Central memory CD8-positive, alpha-beta T cell (primary cell): ENCODE results near the gene CAMK1D.
"Not testable (repeated sequence)": the region's sequence is repeated elsewhere in the genome, so short reads cannot be mapped to it uniquely, and the experiment has no call there.

Experiments
- ATAC-seq: fragments of 150-1000 bp; cut with Tn5 transposase; replicated peaks from 2 replicates; pipeline ENCODE4 v1.10.0; 2022; ENCODE audit warnings: mild to moderate bottlenecking, moderate FRiP score, moderate number of reproducible peaks; ENCODE audit not compliant: poor library complexity, severe bottlenecking; ENCODE audit errors: extremely low read depth
- DNase-seq, 2 donors: peaks; one replicate each; pipeline ENCODE4 v3.0.0; 2021; ENCODE audit warnings: low spot score in 2 of 2
- H3K27ac Mint-ChIP-seq: one replicate; pipeline ENCODE4 v1.8.0; 2022; ENCODE audit warnings: low read depth, mild to moderate bottlenecking, moderate library complexity, mixed read lengths
- H3K27me3 Mint-ChIP-seq: one replicate; pipeline ENCODE4 v1.8.0; 2022; ENCODE audit warnings: mixed read lengths
- H3K36me3 Mint-ChIP-seq: one replicate; pipeline ENCODE4 v1.8.0; 2022; ENCODE audit warnings: mild to moderate bottlenecking, moderate library complexity, mixed read lengths; ENCODE audit not compliant: insufficient read depth
- H3K4me1 Mint-ChIP-seq: one replicate; pipeline ENCODE4 v1.8.0; 2022; ENCODE audit warnings: mixed read lengths
- H3K4me3 Mint-ChIP-seq: one replicate; pipeline ENCODE4 v1.8.0; 2022; ENCODE audit warnings: mild to moderate bottlenecking, moderate library complexity, mixed read lengths
- H3K9me3 Mint-ChIP-seq: one replicate; pipeline ENCODE4 v1.8.0; 2022; ENCODE audit warnings: mixed read lengths

Gene CAMK1D

GRCh38 chr10:12810046-12810445 lies 460.7 kb downstream of the CAMK1D start:
- not testable (repeated sequence) for DNase-seq, H3K4me1 Mint-ChIP-seq, H3K27ac Mint-ChIP-seq, H3K4me3 Mint-ChIP-seq, H3K36me3 Mint-ChIP-seq, H3K27me3 Mint-ChIP-seq, H3K9me3 Mint-ChIP-seq, ATAC-seq

- no peak for DNase-seq
- peaks cover 5% of the 10 kb centered on the region for H3K36me3 Mint-ChIP-seq
- no peaks in the 10 kb centered on the region for H3K27me3 Mint-ChIP-seq
- no peak for ATAC-seq
- no peak overlapping the region for H3K27ac Mint-ChIP-seq
- H3K9me3 Mint-ChIP-seq: peaks cover 6% of the 10 kb centered on the region
- peaks cover 8% of the 10 kb centered on the region for H3K4me1 Mint-ChIP-seq
- H3K4me3 Mint-ChIP-seq: no peak overlapping the region
Observed at GRCh38 chr10:12811826-12812225, 462.5 kb downstream of the CAMK1D start.

GRCh38 chr10:12812571-12812970 lies 463.2 kb downstream of the CAMK1D start:
- no peak for DNase-seq
- Mint-ChIP-seq H3K9me3 (peaks cover 6% of the 10 kb centered on the region), H3K4me3 (no peak overlapping the region), H3K27ac (no peak overlapping the region), H3K4me1 (peaks cover 7% of the 10 kb centered on the region), H3K36me3 (peaks cover 5% of the 10 kb centered on the region), H3K27me3 (no peaks in the 10 kb centered on the region)
- ATAC-seq: no peak

GRCh38 chr10:12814166-12814565 lies 464.8 kb downstream of the CAMK1D start:
- H3K4me1 Mint-ChIP-seq: peaks cover 3% of the 10 kb centered on the region
- ATAC-seq (no peak), DNase-seq (no peak)
- no peak overlapping the region for H3K27ac Mint-ChIP-seq
- H3K36me3 Mint-ChIP-seq: peaks cover 8% of the 10 kb centered on the region
- H3K4me3 Mint-ChIP-seq: no peak overlapping the region
- H3K9me3 Mint-ChIP-seq: peaks cover 6% of the 10 kb centered on the region
- H3K27me3 Mint-ChIP-seq: no peaks in the 10 kb centered on the region

GRCh38 chr10:12819071-12819470 lies 469.7 kb downstream of the CAMK1D start:
- ATAC-seq (no peak), DNase-seq (no peak)
- Mint-ChIP-seq H3K4me1 (peaks cover 12% of the 10 kb centered on the region), H3K4me3 (no peak overlapping the region), H3K27me3 (no peaks in the 10 kb centered on the region), H3K27ac (peak overlapping the region; percentile 19), H3K36me3 (peaks cover 7% of the 10 kb centered on the region), H3K9me3 (peaks cover 2% of the 10 kb centered on the region)

GRCh38 chr10:12819656-12820055 lies 470.3 kb downstream of the CAMK1D start:
- Mint-ChIP-seq H3K4me1 (peaks cover 12% of the 10 kb centered on the region), H3K4me3 (no peak overlapping the region), H3K27me3 (no peaks in the 10 kb centered on the region), H3K27ac (peak overlapping the region; percentile 19), H3K9me3 (no peaks in the 10 kb centered on the region), H3K36me3 (peaks cover 7% of the 10 kb centered on the region)
- DNase-seq (no peak), ATAC-seq (no peak)

GRCh38 chr10:12822126-12822892 lies 473.0 kb downstream of the CAMK1D start:
- Mint-ChIP-seq H3K27ac (no peak overlapping the region), H3K36me3 (peaks cover 16% of the 10 kb centered on the region), H3K27me3 (no peaks in the 10 kb centered on the region), H3K4me3 (no peak overlapping the region), H3K9me3 (no peaks in the 10 kb centered on the region), H3K4me1 (peaks cover 12% of the 10 kb centered on the region)
- DNase-seq (no peak), ATAC-seq (no peak)

GRCh38 chr10:12822893-12823170 lies 473.5 kb downstream of the CAMK1D start:
- H3K9me3 Mint-ChIP-seq: no peaks in the 10 kb centered on the region
- no peak overlapping the region for H3K27ac Mint-ChIP-seq
- H3K27me3 Mint-ChIP-seq: no peaks in the 10 kb centered on the region
- peaks cover 16% of the 10 kb centered on the region for H3K36me3 Mint-ChIP-seq
- ATAC-seq (no peak), DNase-seq (no peak)
- H3K4me3 Mint-ChIP-seq: no peak overlapping the region
- peaks cover 12% of the 10 kb centered on the region for H3K4me1 Mint-ChIP-seq

GRCh38 chr10:12823328-12823727 lies 474.0 kb downstream of the CAMK1D start:
- ATAC-seq (no peak), DNase-seq (no peak)
- H3K36me3 Mint-ChIP-seq: peaks cover 17% of the 10 kb centered on the region
- H3K9me3 Mint-ChIP-seq: no peaks in the 10 kb centered on the region
- H3K4me3 Mint-ChIP-seq: no peak overlapping the region
- H3K27ac Mint-ChIP-seq: no peak overlapping the region
- no peaks in the 10 kb centered on the region for H3K27me3 Mint-ChIP-seq
- peaks cover 12% of the 10 kb centered on the region for H3K4me1 Mint-ChIP-seq

GRCh38 chr10:12825260-12825849 lies 476.0 kb downstream of the CAMK1D start:
- Mint-ChIP-seq H3K27me3 (no peaks in the 10 kb centered on the region), H3K4me1 (peaks cover 5% of the 10 kb centered on the region), H3K4me3 (no peak overlapping the region), H3K9me3 (no peaks in the 10 kb centered on the region), H3K27ac (no peak overlapping the region), H3K36me3 (peaks cover 18% of the 10 kb centered on the region)
- DNase-seq: no peak
- ATAC-seq: no peak

- Mint-ChIP-seq H3K36me3 (peaks cover 16% of the 10 kb centered on the region), H3K4me3 (no peak overlapping the region), H3K27ac (peak overlapping the region; percentile 70), H3K4me1 (no peaks in the 10 kb centered on the region), H3K9me3 (no peaks in the 10 kb centered on the region), H3K27me3 (no peaks in the 10 kb centered on the region)
- ATAC-seq: no peak
- no peak for DNase-seq
Observed at GRCh38 chr10:12826800-12827372, 477.5 kb downstream of the CAMK1D start.

GRCh38 chr10:12828736-12829135 lies 479.4 kb downstream of the CAMK1D start:
- no peaks in the 10 kb centered on the region for H3K9me3 Mint-ChIP-seq
- no peaks in the 10 kb centered on the region for H3K27me3 Mint-ChIP-seq
- H3K27ac Mint-ChIP-seq: no peak overlapping the region
- peaks cover 14% of the 10 kb centered on the region for H3K36me3 Mint-ChIP-seq
- no peaks in the 10 kb centered on the region for H3K4me1 Mint-ChIP-seq
- no peak overlapping the region for H3K4me3 Mint-ChIP-seq
- ATAC-seq: no peak
- no peak for DNase-seq

- no peaks in the 10 kb centered on the region for H3K27me3 Mint-ChIP-seq
- no peak for DNase-seq
- H3K36me3 Mint-ChIP-seq: peaks cover 14% of the 10 kb centered on the region
- H3K4me1 Mint-ChIP-seq: no peaks in the 10 kb centered on the region
- H3K4me3 Mint-ChIP-seq: no peak overlapping the region
- no peaks in the 10 kb centered on the region for H3K9me3 Mint-ChIP-seq
- no peak overlapping the region for H3K27ac Mint-ChIP-seq
- ATAC-seq: no peak
Observed at GRCh38 chr10:12829831-12830390, 480.6 kb downstream of the CAMK1D start.
